ENCODE measurements around the gene RAD51B. TPM values are rescaled to one million over a fixed set of nuclear protein-coding genes. Genes with fewer than 3 reads are reported as not detected.

The RAD51B gene
- total RNA-seq, 4 donors from 2014 or later, result 8.9 to 30.3 (median 10.4) TPM

DNA sequence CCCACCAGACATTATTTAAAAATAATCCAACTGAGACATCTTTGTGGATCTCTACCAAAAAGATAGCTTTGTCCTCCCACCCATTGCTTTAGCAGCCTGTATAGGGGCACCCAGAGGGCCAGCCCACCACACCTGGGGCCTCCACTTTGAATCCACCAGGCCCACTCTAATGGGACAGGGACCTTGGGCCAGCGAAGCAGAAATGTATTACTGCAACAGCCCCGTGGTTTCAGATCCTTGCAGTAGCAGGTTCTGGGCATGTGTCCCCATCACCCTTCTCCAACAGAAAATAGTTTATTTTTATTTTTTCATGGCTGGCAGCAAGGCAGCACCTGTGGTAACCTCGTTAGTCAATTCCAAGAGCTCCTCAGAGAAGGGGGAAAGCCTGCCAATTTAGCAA is 754.9 kb downstream of the RAD51B start:
- DNase-seq (ENCODE audit: low spot score) (no peak), ATAC-seq (ENCODE audit: low FRiP score) (no peak)
- TF ChIP-seq, protein P1, sequence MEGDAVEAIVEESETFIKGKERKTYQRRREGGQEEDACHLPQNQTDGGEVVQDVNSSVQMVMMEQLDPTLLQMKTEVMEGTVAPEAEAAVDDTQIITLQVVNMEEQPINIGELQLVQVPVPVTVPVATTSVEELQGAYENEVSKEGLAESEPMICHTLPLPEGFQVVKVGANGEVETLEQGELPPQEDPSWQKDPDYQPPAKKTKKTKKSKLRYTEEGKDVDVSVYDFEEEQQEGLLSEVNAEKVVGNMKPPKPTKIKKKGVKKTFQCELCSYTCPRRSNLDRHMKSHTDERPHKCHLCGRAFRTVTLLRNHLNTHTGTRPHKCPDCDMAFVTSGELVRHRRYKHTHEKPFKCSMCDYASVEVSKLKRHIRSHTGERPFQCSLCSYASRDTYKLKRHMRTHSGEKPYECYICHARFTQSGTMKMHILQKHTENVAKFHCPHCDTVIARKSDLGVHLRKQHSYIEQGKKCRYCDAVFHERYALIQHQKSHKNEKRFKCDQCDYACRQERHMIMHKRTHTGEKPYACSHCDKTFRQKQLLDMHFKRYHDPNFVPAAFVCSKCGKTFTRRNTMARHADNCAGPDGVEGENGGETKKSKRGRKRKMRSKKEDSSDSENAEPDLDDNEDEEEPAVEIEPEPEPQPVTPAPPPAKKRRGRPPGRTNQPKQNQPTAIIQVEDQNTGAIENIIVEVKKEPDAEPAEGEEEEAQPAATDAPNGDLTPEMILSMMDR (IDR thresholded peaks at IDR 0.05), result no peak

DNA sequence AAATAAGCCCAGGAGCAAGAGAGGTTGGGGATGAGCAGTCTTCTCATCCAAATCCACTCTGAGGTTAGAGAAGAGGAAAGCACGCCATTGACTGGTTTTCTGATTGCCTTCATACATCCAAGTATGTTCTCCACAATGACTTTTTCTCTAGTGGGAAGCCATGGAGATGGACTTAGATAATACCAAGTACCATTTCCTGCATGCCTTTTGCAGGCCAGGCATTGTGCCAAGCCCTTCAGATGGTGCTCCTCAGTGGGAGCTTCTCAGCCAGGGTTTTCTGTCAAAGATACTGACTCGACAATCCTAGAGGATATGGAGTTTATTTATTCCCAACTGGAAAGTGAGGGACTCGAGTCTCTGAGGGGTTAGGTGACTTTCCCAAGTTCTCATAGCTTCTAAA is 755.3 kb downstream of the RAD51B start:
- TF ChIP-seq, protein P1 (IDR thresholded peaks at IDR 0.05), result no peak
- no peak for DNase-seq (ENCODE audit: low spot score)
- no peak for ATAC-seq (ENCODE audit: low FRiP score)

DNA sequence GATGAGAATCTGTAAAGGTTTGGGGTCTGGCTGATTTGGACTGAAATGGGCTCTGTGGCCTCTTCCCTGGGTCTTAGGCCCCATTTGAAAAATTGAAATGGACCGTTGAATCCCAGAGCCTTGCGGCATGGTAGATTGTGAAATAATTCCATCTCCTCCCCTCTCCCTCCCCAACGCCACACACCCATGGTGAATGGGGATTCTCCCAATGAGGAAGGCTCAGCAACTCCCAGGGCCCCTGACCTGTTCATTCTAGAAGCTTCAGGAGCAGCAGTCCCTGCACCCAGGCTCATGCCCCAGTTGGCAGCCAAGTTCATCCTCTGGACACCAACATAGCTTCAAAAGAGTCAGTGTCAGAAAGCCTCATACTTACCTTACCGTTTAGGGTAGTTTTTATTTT is 755.8 kb downstream of the RAD51B start:
- DNase-seq (ENCODE audit: low spot score), result no peak
- no peak for ATAC-seq (ENCODE audit: low FRiP score)
- TF ChIP-seq, protein P1 (IDR thresholded peaks at IDR 0.05), result no peak

DNA sequence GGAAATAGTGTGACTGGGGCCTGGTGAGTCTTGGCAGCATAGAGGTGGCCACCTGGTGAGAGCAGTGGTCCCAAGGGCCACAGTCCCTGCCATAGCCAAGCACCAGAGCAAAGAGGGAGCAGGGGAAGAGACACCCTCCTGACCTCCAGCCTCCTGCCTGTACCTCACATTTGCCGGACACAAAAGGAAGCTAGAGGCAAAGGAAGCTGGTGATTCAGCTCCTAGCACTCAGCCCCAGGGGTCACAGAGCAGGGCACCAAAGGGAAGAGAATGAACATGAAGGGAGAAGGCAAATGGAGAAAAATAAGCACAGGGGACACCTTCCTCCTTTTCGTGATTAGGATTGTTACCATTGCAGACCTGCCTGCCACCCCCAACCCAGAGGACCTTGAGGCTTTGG is 756.5 kb downstream of the RAD51B start:
- DNase-seq (ENCODE audit: low spot score) (no peak), ATAC-seq (ENCODE audit: low FRiP score) (no peak)
- TF ChIP-seq, protein P1 (IDR thresholded peaks at IDR 0.05), result no peak

DNA sequence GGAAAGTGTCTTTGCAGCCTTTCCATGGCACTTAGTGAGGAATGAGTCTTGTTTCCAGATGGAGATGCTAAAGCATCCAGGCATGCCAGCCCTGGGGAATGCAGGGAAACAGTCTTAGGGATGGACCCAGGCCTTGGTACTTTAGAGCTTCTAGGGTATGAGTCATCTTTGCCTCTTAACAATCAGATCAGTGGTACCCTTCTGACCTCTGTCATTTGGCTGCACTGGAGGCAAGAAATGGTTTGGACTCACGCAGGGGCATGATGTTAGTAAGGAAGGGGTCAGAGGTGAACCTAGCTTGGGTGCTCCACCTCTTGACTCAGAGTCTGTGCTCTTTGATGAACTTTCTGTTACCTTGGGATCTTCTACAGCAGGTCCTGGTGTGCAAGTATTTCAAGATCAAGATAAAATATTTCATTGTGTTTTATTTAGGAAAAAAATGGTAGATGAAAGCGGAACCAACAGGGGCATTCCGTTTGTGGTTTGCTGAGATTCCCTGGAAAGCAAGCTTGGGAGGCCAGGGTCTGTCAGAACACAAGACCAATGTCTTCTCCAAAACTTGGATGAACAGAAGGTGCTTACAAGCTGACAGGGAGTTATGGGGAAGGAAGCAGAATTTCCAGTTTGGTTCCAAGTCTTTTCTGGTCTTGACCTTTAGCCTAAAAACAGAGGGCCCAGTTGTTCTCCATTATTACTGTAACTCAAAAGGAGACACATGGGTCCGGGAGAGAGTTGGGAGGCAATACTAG is 757.1 kb downstream of the RAD51B start:
- TF ChIP-seq, protein P1 (IDR thresholded peaks at IDR 0.05), result no peak
- DNase-seq (ENCODE audit: low spot score), result no peak
- no peak for ATAC-seq (ENCODE audit: low FRiP score)

DNA sequence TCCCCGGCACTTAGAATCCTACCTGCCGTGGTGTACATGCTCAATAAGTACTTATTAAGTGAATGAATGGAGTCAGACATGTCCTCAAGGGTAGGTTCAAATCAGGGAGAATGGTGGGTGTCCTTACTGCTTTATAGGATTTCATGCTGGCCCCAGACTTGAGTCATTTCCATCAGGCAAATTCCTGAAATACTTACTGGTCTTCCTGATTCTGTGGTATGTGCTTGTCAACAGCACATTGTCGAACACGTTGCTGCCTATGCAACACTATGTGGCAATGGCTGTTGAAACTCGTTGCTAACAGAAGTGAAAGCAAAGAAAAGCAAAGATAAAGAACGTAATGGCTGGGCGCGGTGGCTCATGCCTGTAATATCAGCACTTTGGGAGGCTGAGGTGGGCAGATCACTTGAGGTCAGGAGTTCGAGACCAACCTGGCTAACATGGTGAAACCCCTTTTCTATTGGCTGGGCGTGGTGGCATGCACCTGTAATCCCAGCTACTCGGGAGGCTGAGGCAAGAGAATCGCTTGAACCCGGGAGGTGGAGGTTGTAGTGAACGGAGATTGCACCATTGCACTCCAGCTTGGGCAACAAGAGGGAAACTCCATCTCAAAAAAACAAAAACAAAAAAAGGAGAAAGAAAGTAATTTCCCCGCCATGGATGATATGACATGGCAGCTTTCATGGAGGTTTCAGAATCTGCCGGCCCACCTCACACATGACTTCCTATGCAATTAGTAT is 758.4 kb downstream of the RAD51B start:
- peak; percentile 68 for ATAC-seq (ENCODE audit: low FRiP score)
- TF ChIP-seq, protein P1 (IDR thresholded peaks at IDR 0.05), result no peak
- peak; percentile 51 for DNase-seq (ENCODE audit: low spot score)

All from omental fat pad (tissue), 4 donors.